Right lobe of liver (tissue), 4 donors: ENCODE measurements around the gene PTPRD.

ENCODE experiments used
- POLR2A ChIP-seq: fragments of 450-650 bp; IDR thresholded peaks from one replicate; pipeline ENCODE4 v1.6.1; 2017; ENCODE audit warnings: antibody characterized with exemption, mild to moderate bottlenecking
- TF ChIP-seq, protein P1 (sequence below), 4 donors: fragments of 200-600 bp in 3 of 4; fragments of 450-650 bp in 1 of 4; IDR thresholded peaks; one replicate each; pipeline versions ENCODE4 v1.5.1 to v1.8.0; 2016 to 2022; ENCODE audit warnings: antibody characterized with exemption in 4 of 4, mild to moderate bottlenecking in 2 of 4
- donor health status: DM: no; HTN: no; CAD: no.
- donor health status: DM: no; HTN: no; CAD: no.
- donor health status: DM: no; HTN: yes; CAD: no.

- TF ChIP-seq, protein P1, sequence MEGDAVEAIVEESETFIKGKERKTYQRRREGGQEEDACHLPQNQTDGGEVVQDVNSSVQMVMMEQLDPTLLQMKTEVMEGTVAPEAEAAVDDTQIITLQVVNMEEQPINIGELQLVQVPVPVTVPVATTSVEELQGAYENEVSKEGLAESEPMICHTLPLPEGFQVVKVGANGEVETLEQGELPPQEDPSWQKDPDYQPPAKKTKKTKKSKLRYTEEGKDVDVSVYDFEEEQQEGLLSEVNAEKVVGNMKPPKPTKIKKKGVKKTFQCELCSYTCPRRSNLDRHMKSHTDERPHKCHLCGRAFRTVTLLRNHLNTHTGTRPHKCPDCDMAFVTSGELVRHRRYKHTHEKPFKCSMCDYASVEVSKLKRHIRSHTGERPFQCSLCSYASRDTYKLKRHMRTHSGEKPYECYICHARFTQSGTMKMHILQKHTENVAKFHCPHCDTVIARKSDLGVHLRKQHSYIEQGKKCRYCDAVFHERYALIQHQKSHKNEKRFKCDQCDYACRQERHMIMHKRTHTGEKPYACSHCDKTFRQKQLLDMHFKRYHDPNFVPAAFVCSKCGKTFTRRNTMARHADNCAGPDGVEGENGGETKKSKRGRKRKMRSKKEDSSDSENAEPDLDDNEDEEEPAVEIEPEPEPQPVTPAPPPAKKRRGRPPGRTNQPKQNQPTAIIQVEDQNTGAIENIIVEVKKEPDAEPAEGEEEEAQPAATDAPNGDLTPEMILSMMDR (IDR thresholded peaks at IDR 0.05), result no peak
- TF ChIP-seq POLR2A, result no peak
Measured at GRCh38 chr9:9108641-9109040, 1504.2 kb downstream of the PTPRD start.
